Thyroid gland (tissue), 4 donors: ENCODE data around the gene SLC5A11.
"Not testable (repeated sequence)": the region's sequence is repeated elsewhere in the genome, so short reads cannot be mapped to it uniquely, and the experiment has no call there.

Experiments used
- POLR2A ChIP-seq, 2 donors: fragments of 450-650 bp; IDR thresholded peaks; one replicate each; pipeline ENCODE4 v1.6.1; 2017; ENCODE audit warnings: antibody characterized with exemption in 2 of 2, mild to moderate bottlenecking in 2 of 2, moderate library complexity in 1 of 2
- TF ChIP-seq, protein P1 (sequence below), 6 experiments: fragments of 200-600 bp in 3 of 6; fragments of 450-650 bp in 3 of 6; sonication (generic) in 3 of 6; IDR thresholded peaks; one replicate each; pipeline ENCODE4 v1.5.1; 2016 to 2019; ENCODE audit warnings: antibody characterized with exemption in 6 of 6, mild to moderate bottlenecking in 2 of 6, inconsistent platforms in 1 of 6, moderate library complexity in 1 of 6

DNA sequence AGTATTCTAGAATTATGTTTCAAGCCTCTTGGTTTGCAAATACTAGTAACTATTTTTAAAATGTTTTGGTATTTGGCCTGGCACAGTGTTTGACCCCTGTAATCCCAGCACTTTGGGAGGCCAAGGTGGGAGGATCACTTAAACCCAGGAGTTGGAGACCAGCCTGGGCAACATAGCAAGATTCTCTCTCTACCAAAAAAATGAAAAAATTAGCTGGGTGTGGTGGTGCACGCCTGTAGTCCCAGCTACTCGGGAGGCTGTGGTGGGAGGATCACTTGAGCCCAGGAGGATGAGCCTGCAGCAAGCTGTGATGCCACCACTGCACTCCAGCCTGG, 765 bp upstream of the SLC5A11 start:
- TF ChIP-seq, protein P1, sequence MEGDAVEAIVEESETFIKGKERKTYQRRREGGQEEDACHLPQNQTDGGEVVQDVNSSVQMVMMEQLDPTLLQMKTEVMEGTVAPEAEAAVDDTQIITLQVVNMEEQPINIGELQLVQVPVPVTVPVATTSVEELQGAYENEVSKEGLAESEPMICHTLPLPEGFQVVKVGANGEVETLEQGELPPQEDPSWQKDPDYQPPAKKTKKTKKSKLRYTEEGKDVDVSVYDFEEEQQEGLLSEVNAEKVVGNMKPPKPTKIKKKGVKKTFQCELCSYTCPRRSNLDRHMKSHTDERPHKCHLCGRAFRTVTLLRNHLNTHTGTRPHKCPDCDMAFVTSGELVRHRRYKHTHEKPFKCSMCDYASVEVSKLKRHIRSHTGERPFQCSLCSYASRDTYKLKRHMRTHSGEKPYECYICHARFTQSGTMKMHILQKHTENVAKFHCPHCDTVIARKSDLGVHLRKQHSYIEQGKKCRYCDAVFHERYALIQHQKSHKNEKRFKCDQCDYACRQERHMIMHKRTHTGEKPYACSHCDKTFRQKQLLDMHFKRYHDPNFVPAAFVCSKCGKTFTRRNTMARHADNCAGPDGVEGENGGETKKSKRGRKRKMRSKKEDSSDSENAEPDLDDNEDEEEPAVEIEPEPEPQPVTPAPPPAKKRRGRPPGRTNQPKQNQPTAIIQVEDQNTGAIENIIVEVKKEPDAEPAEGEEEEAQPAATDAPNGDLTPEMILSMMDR (IDR thresholded peaks at IDR 0.05) = not testable (repeated sequence)
- not testable (repeated sequence) for TF ChIP-seq POLR2A (IDR thresholded peaks at IDR 0.05)
